Measurements from ENCODE around the gene TIMMDC1. TPM values are rescaled to one million over a fixed set of nuclear protein-coding genes. Genes with fewer than 3 reads are reported as not detected.
"Not testable (repeated sequence)": the region's sequence is repeated elsewhere in the genome, so short reads cannot be mapped to it uniquely, and the experiment has no call there.

TIMMDC1 gene
- total and polyA plus RNA-seq, 2 experiments from 2014 or later = 54.3 to 160 TPM

DNA sequence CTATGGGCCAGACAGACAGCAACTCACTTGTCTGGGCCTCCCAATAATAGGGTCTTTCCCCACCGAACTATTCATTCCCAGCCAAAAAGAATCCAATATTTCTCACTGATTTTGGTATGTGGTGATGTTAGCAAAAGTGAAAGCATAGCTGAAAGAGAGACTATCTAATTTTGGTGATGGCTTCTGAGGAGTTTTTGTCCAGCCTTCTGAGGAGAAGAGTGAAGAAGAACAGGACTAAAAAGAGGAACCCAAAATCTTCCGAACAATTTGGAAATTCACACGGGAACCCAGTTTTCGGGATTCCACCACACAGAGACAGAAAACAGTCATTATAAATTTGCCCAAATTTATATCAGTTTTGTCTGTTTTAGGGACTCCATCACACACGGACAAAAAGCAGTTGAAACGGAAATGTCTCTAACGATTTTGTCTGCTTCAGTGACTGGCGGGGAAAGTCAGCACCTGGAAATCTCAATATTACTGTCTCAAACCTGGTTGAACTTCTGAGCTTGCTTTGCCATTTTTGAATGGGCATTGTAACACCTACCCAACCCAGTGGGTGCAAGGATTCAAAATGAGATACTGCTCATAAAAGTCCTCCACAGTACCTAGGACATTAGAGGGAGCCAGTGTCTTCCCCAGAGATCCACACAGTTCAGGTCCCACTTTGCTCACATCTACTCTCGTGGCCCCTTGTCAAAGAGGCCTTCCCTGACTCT, 52.0 kb downstream of the TIMMDC1 start:
- Histone ChIP-seq H3K27me3 (replicated peaks; ENCODE audit: insufficient read depth) (no peaks in the 10 kb centered on the region), H3K9me2 (ENCODE audit: insufficient read depth) (no peaks in the 10 kb centered on the region), H3K9me3 (ENCODE audit: low read depth) (no peaks in the 10 kb centered on the region), H2AFZ (no peak overlapping the region), H3K4me3 (no peak overlapping the region), H3K9ac (no peak overlapping the region), H3K27ac (no peak overlapping the region), H3K4me1 (ENCODE audit: insufficient read depth) (no peaks in the 10 kb centered on the region), H3F3A (ENCODE audit: insufficient read depth) (no peaks in the 10 kb centered on the region), H3K4me2 (ENCODE audit: unreplicated experiment) (no peak overlapping the region), H3K36me3 (ENCODE audit: low read depth) (no peaks in the 10 kb centered on the region), H3K79me2 (ENCODE audit: insufficient read depth) (no peaks in the 10 kb centered on the region), H4K20me1 (ENCODE audit: insufficient read depth) (no peaks in the 10 kb centered on the region)
- TF ChIP-seq EZH2 (IDR thresholded peaks at IDR 0.05; ENCODE audit: insufficient read depth, poor library complexity, severe bottlenecking) = no peak
- DNase-seq = no peak
- in situ Hi-C loops (cut with MboI) = no loop called here
- WGBS, 2 experiments (ENCODE audit: low coverage in 1 of 2, low lambda C conversion rate in 2 of 2, missing lambda C conversion rate in 2 of 2) = 82% methylated on average over 9 of the region's 9 CpGs

GRCh38 chr3:119551598-119551997, 53.3 kb downstream of the TIMMDC1 start:
- H2AFZ ChIP-seq = no peak overlapping the region
- no peaks in the 10 kb centered on the region for H3K9me2 ChIP-seq (ENCODE audit: insufficient read depth)
- WGBS, 2 experiments (ENCODE audit: low coverage in 1 of 2, low lambda C conversion rate in 2 of 2, missing lambda C conversion rate in 2 of 2) = 61 to 63% methylated on average over 5 of the region's 5 CpGs
- no peak overlapping the region for H3K9ac ChIP-seq
- H3K4me1 ChIP-seq (ENCODE audit: insufficient read depth) = no peaks in the 10 kb centered on the region
- no peak for DNase-seq
- no peak overlapping the region for H3K27ac ChIP-seq
- no peaks in the 10 kb centered on the region for H3K27me3 ChIP-seq (replicated peaks; ENCODE audit: insufficient read depth)
- H3K4me2 ChIP-seq (ENCODE audit: unreplicated experiment) = no peak overlapping the region
- H3K4me3 ChIP-seq = no peak overlapping the region
- TF ChIP-seq EZH2phosphoT487 (IDR thresholded peaks at IDR 0.05; ENCODE audit: insufficient read depth, low read depth) (no peak), EZH2 (IDR thresholded peaks at IDR 0.05; ENCODE audit: insufficient read depth, poor library complexity, severe bottlenecking) (no peak)
- in situ Hi-C loops (cut with MboI) = no loop called here
- H3F3A ChIP-seq (ENCODE audit: insufficient read depth) = no peaks in the 10 kb centered on the region
- no peaks in the 10 kb centered on the region for H3K36me3 ChIP-seq (ENCODE audit: low read depth)
- H4K20me1 ChIP-seq (ENCODE audit: insufficient read depth) = no peaks in the 10 kb centered on the region
- H3K79me2 ChIP-seq (ENCODE audit: insufficient read depth) = no peaks in the 10 kb centered on the region
- H3K9me3 ChIP-seq (ENCODE audit: low read depth) = no peaks in the 10 kb centered on the region

DNA sequence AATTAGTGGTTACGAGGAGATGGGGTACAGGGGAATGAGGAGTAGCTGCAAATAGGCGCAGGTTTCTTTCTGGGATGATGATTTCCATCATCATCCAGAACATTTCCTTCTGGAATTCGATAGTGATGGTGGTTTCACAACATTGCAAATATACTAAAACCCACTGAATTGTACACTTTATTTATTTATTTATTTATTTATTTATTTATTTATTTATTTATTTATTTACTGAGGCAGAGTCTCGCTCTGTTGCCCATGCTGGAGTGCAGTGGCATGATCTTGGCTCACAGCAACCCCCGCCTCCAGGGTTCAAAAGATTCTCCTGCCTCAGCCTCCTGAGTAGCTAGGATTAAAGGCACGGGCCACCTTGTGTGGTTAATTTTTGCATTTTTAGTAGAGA, 54.6 kb downstream of the TIMMDC1 start:
- not testable (repeated sequence) for H4K20me1 ChIP-seq (ENCODE audit: insufficient read depth); DNase-seq
- WGBS, 2 experiments (ENCODE audit: low coverage in 1 of 2, low lambda C conversion rate in 2 of 2, missing lambda C conversion rate in 2 of 2) = 77 to 78% methylated on average over 6 of the region's 6 CpGs

GRCh38 chr3:119553823-119554415, 55.6 kb downstream of the TIMMDC1 start:
- Histone ChIP-seq H3K79me2 (ENCODE audit: insufficient read depth) (no peaks in the 10 kb centered on the region), H3K27ac (no peak overlapping the region), H4K20me1 (ENCODE audit: insufficient read depth) (no peaks in the 10 kb centered on the region), H3K36me3 (ENCODE audit: low read depth) (no peaks in the 10 kb centered on the region), H3K27me3 (replicated peaks; ENCODE audit: insufficient read depth) (no peaks in the 10 kb centered on the region), H3K4me1 (ENCODE audit: insufficient read depth) (no peaks in the 10 kb centered on the region), H3K9me2 (ENCODE audit: insufficient read depth) (no peaks in the 10 kb centered on the region), H3K9ac (no peak overlapping the region), H3F3A (ENCODE audit: insufficient read depth) (no peaks in the 10 kb centered on the region), H3K9me3 (ENCODE audit: low read depth) (no peaks in the 10 kb centered on the region), H3K4me2 (ENCODE audit: unreplicated experiment) (no peak overlapping the region), H2AFZ (no peak overlapping the region), H3K4me3 (no peak overlapping the region)
- WGBS, 2 experiments (ENCODE audit: low coverage in 1 of 2, low lambda C conversion rate in 2 of 2, missing lambda C conversion rate in 2 of 2) = 55 to 59% methylated on average over 5 of the region's 5 CpGs
- no peak for DNase-seq
- in situ Hi-C loops (cut with MboI) = no loop called here
- TF ChIP-seq EZH2 (IDR thresholded peaks at IDR 0.05; ENCODE audit: insufficient read depth, poor library complexity, severe bottlenecking) (no peak), EZH2phosphoT487 (IDR thresholded peaks at IDR 0.05; ENCODE audit: insufficient read depth, low read depth) (no peak)

More for the DNA sequence above, 54.6 kb downstream of the TIMMDC1 start:
- in situ Hi-C loops (cut with MboI); H3F3A ChIP-seq (ENCODE audit: insufficient read depth); H3K27me3 ChIP-seq (replicated peaks; ENCODE audit: insufficient read depth); H3K9ac ChIP-seq; H3K36me3 ChIP-seq (ENCODE audit: low read depth); H2AFZ ChIP-seq; H3K9me2 ChIP-seq (ENCODE audit: insufficient read depth); H3K4me2 ChIP-seq (ENCODE audit: unreplicated experiment); H3K27ac ChIP-seq; H3K4me1 ChIP-seq (ENCODE audit: insufficient read depth); H3K79me2 ChIP-seq (ENCODE audit: insufficient read depth); H3K9me3 ChIP-seq (ENCODE audit: low read depth); H3K4me3 ChIP-seq: not testable (repeated sequence)

Data from GM23248 (cell line).